HS-5 (cell line): ENCODE results near the gene TBX15.
"Not testable (repeated sequence)": the region's sequence is repeated elsewhere in the genome, so short reads cannot be mapped to it uniquely, and the experiment has no call there.

Experiments used
- DNase-seq: peaks from one replicate; pipeline ENCODE4 v3.0.0-alpha.2; 2012; ENCODE audit warnings: low read depth

The TBX15 gene

GRCh38 chr1:118926261-118926660 lies 61.9 kb downstream of the TBX15 start:
- DNase-seq = no peak

GRCh38 chr1:118925651-118926050 lies 62.5 kb downstream of the TBX15 start:
- no peak for DNase-seq

DNA sequence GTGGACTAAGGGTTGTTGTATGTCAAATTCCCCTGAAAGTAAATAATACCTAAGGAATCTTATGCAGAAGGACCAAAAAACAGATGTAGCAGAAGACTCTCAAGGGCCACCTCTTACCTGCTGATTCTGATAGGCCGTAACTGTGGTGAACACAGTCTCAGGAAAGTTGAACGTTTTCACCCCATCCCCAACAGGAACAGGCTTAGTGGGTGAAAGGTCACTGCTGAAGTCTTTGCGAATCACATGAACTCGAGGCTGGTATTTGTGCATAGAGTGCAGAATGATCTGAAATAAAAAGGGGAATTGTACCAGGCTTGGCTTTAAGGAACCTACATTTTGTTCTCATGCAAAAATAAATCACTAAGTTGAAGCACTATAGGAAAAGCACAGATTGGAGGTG lies 64.8 kb downstream of the TBX15 start:
- no peak for DNase-seq

- no peak for DNase-seq
Measured at GRCh38 chr1:118921994-118922393, 66.1 kb downstream of the TBX15 start.

- DNase-seq = no peak
Measured at GRCh38 chr1:118920124-118920717, 67.9 kb downstream of the TBX15 start.

DNA sequence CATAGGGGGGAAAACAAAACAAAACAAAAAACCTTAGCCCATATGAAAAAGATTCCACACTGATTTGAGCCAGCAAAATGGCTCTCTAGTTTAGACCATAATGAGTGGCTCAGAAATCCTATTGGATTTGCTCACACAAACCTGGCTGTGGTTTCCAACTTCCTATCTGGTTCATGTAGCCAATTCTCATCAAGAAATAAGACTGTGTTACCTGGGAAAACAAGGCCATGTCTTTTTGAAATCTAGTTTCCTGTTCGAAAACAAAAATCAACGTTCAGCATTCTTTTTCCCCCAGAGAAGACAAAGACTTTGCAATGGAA lies 69.2 kb downstream of the TBX15 start:
- no peak for DNase-seq

DNA sequence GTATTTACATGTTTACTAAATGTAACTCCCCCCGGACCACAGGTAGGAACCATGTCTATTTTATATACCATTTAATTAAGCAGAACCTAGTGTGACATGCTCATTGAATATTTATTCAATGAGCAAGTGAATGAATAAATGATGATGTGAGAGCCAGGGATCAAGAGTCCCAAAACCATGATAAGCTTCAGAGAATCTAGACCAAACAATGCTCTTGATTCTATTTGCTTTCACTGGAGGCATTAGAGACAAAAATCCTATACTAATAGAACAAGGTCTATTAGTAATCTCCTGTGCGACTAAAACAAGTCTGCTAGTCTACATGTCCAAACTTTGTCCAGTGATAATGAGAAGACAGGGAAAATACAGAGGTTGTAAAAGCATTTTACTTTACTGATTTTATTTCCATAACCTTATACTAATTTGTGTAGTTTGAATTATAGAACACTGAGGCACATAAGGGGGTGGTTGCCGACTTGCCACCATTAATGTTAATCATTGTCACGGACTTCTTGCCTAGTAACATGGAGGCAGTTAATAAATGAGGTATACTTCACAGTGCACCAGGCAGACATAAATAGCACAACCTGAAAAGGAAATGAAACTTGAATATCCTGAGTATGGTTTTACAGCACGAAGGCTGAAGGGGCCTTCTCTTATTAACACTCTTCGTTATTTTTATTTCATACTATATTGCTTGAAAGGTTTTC lies 69.8 kb downstream of the TBX15 start:
- no peak for DNase-seq

DNA sequence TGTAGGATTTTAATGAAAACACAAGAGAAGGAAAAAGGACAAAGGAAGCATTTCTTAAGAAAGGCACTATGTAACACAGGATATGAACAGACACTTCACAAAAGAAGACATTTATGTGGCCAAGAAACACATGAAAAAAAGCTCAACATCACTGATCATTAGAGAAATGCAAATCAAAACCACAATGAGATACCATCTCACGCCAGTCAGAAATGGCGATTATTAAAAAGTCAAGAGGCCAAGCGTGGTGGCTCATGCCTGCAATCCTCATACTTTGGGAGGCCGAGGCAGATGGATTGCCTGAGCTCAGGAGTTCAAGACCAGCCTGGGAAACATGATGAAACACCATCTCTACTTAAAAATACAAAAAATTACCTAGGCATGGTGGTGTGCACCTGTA lies 71.8 kb downstream of the TBX15 start:
- not testable (repeated sequence) for DNase-seq

DNA sequence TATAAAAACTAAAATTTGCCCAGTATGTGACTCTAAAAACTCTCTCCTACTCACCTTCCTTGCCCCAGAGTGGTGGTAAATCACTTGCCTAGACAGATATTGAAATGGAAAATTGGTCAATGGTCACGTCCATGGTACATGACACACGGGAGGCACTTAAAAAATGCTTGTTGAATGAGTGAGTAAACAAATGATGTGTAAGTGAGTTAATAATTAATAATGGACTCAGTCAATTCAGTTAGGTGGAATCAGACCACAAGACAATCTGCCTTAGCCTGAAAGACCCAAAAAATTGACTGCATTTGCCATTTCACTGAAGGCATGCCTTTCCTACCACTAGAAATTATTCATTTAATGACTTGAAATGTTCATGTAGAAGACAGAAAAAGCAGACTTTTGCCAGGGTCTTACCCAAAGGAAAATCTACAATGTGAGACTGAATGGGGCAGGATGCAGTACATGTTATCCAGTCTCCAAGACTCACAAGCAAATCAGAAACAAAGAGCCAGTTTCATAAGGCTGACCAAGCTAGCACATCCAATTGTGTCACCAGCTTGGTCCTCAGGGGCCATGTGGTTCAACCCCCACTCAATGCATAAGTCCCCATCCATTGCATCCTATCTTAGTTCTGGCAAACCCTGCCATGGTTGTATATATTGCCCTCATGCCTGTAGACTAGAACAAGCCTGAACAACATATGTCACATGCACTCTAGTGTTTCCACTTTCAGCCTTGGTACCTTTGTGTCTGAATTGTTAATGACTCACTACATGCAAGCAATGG lies 73.6 kb downstream of the TBX15 start:
- no peak for DNase-seq

- DNase-seq = no peak
Measured at GRCh38 chr1:118913818-118914217, 74.3 kb downstream of the TBX15 start.

- no peak for DNase-seq
Measured at GRCh38 chr1:118912574-118912973, 75.6 kb downstream of the TBX15 start.

GRCh38 chr1:118911571-118911970 lies 76.6 kb downstream of the TBX15 start:
- DNase-seq = no peak

DNA sequence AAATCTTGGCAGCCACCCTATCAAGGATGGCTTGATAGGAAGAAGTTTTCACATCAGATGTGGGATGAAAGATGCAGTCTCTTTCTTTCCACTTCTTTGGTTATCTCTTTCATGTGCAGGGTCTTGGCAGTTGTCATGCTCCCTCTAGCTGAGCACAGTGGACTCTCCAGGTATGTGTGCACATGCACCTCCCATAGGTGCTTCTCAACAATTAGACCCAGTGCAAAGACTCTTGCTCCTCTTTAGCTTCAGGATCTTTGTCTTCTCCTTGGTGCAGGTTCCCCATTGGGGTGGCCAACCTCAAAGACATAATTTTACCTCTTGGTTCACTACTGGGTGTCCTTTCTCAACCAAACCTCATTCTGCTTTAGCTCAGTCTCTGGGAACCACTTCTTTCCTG lies 80.7 kb downstream of the TBX15 start:
- DNase-seq = no peak

GRCh38 chr1:118905671-118906070 lies 82.5 kb downstream of the TBX15 start:
- no peak for DNase-seq

GRCh38 chr1:118905196-118905595 lies 82.9 kb downstream of the TBX15 start:
- DNase-seq = no peak

DNA sequence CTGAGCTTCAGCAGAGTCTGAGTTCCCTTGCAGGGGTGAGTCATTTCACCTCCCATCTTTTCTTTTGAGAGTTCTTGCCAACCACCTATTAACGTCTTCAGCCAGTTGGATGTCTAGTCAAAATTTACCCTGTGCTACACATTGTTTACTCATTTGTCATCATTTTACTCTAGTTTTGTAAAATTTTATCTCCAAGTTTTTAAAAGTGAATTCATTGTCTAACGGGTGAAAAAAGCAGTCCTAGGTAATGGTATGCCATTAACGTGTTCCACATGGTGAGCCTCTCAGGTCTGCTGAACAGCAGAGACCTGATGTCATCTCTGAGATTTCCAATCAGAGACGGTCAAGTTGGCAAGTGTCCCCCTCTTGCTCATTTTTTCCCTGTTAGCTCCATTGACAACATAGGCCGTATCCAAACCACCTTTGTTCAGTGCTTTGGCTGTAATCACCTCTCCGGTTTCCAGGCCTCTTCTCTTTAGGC lies 85.4 kb downstream of the TBX15 start:
- peak; percentile 3 for DNase-seq

DNA sequence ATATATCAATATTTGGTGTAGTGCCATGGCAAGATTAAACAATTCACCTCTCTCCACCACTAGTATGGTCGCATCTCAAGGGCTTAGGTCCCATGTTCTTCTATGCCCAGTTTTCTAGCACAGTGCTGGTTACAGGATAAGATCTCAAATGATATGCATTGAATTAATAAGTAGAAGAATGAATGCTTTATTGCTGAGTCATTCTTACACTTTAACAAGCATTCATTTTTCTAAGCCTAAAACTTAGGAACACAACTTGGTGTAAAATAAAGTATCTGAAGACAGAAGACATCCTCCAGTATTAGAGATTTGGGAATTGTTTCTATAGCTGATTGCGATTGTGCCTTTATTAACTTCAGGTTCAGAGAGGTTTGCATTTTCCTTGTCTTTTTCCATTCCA lies 85.8 kb downstream of the TBX15 start:
- no peak for DNase-seq

- DNase-seq = no peak
Measured at GRCh38 chr1:118900643-118901440, 87.3 kb downstream of the TBX15 start.

- no peak for DNase-seq
Measured at GRCh38 chr1:118899340-118899739, 88.8 kb downstream of the TBX15 start.

- DNase-seq = no peak
Measured at GRCh38 chr1:118898712-118899111, 89.4 kb downstream of the TBX15 start.

DNA sequence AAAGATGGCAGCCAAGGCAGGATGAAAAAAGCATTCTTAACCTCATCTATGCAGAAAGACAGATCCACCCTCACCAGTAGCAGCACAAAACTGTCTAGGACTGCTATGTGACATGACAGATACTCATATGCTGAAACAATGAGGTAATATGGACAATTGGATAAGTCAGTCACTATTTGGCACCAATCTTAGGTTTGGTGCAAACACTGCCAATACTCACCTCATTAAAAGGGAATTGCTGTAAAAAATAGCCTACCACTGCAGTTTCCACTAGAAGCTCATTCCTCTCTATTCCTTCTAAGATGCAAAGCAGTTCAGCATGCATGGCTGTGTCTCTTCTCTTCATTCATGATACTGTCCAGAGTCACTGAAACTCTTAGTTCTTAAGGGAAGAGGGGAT lies 91.7 kb downstream of the TBX15 start:
- DNase-seq = no peak

GRCh38 chr1:118894836-118895235 lies 93.3 kb downstream of the TBX15 start:
- no peak for DNase-seq
